Chondrocyte (in vitro differentiated cells): ENCODE results near the gene KLK7. TPM values are rescaled to one million over a fixed set of nuclear protein-coding genes. Genes with fewer than 3 reads are reported as not detected.

Source experiments
- DNase-seq: peaks from one replicate; pipeline ENCODE4 v3.0.0; 2021; ENCODE audit warnings: mixed read lengths, low spot score
- H3K27ac Mint-ChIP-seq: one replicate; pipeline ENCODE4 v1.8.0; 2021; ENCODE audit warnings: mild to moderate bottlenecking, moderate library complexity, mixed read lengths; ENCODE audit not compliant: unreplicated experiment
- H3K27me3 Mint-ChIP-seq: 2 replicates; pipeline ENCODE4 v1.8.0; 2021; ENCODE audit warnings: low read depth, mixed read lengths
- H3K36me3 Mint-ChIP-seq: 2 replicates; pipeline ENCODE4 v1.8.0; 2021; ENCODE audit warnings: low read depth, mixed read lengths
- H3K4me1 Mint-ChIP-seq: 2 replicates; pipeline ENCODE4 v1.8.0; 2021; ENCODE audit warnings: low read depth, mild to moderate bottlenecking, mixed read lengths
- H3K4me3 Mint-ChIP-seq: one replicate; pipeline ENCODE4 v1.8.0; 2021; ENCODE audit warnings: mild to moderate bottlenecking, moderate library complexity, mixed read lengths; ENCODE audit not compliant: unreplicated experiment
- H3K9me3 Mint-ChIP-seq: 2 replicates; pipeline ENCODE4 v1.8.0; 2021; ENCODE audit warnings: low read depth, mixed read lengths
- CTCF ChIP-seq: fragments of 200-600 bp; sonication (generic); IDR thresholded peaks from 2 replicates; pipeline ENCODE4 v1.5.0; 2021; ENCODE audit warnings: antibody characterized with exemption, mild to moderate bottlenecking, moderate library complexity
- total RNA-seq: library from RNA; stranded (reverse); gene quantifications from 3 replicates; pipeline ENCODE4 v1.2.1, GENCODE V29; 2021

Gene KLK7
- total RNA-seq, 1 donor from 2014 or later = not detected

- Mint-ChIP-seq H3K27ac (no peak overlapping the region), H3K4me1 (no peaks in the 10 kb centered on the region), H3K9me3 (no peaks in the 10 kb centered on the region), H3K27me3 (peaks cover 36% of the 10 kb centered on the region), H3K4me3 (no peak overlapping the region), H3K36me3 (no peaks in the 10 kb centered on the region)
- TF ChIP-seq CTCF = no peak
- no peak for DNase-seq
Observed at GRCh38 chr19:51010066-51010795, 26.5 kb upstream of the KLK7 start.

GRCh38 chr19:51009061-51009891 lies 25.6 kb upstream of the KLK7 start:
- no peak for TF ChIP-seq CTCF
- DNase-seq = no peak
- H3K27me3 Mint-ChIP-seq = peaks cover 30% of the 10 kb centered on the region
- H3K9me3 Mint-ChIP-seq = no peaks in the 10 kb centered on the region
- no peaks in the 10 kb centered on the region for H3K4me1 Mint-ChIP-seq
- H3K27ac Mint-ChIP-seq = no peak overlapping the region
- H3K36me3 Mint-ChIP-seq = no peaks in the 10 kb centered on the region
- no peak overlapping the region for H3K4me3 Mint-ChIP-seq

GRCh38 chr19:51007488-51007887 lies 23.8 kb upstream of the KLK7 start:
- no peaks in the 10 kb centered on the region for H3K36me3 Mint-ChIP-seq
- H3K27me3 Mint-ChIP-seq = peaks cover 28% of the 10 kb centered on the region
- no peak for TF ChIP-seq CTCF
- DNase-seq = no peak
- H3K4me3 Mint-ChIP-seq = no peak overlapping the region
- no peak overlapping the region for H3K27ac Mint-ChIP-seq
- no peaks in the 10 kb centered on the region for H3K9me3 Mint-ChIP-seq
- no peaks in the 10 kb centered on the region for H3K4me1 Mint-ChIP-seq

- TF ChIP-seq CTCF = no peak
- H3K27ac Mint-ChIP-seq = no peak overlapping the region
- no peak overlapping the region for H3K4me3 Mint-ChIP-seq
- no peak for DNase-seq
- no peaks in the 10 kb centered on the region for H3K4me1 Mint-ChIP-seq
- H3K27me3 Mint-ChIP-seq = peaks cover 31% of the 10 kb centered on the region
- no peaks in the 10 kb centered on the region for H3K36me3 Mint-ChIP-seq
- no peaks in the 10 kb centered on the region for H3K9me3 Mint-ChIP-seq
Observed at GRCh38 chr19:51006406-51006805, 22.7 kb upstream of the KLK7 start.

- H3K27me3 Mint-ChIP-seq = peaks cover 29% of the 10 kb centered on the region
- TF ChIP-seq CTCF = no peak
Observed at GRCh38 chr19:51005248-51005647, 21.5 kb upstream of the KLK7 start.

More at GRCh38 chr19:51005248-51005647, 21.5 kb upstream of the KLK7 start:
- no peak for DNase-seq
- no peak overlapping the region for H3K27ac Mint-ChIP-seq
- H3K4me1 Mint-ChIP-seq = no peaks in the 10 kb centered on the region
- H3K36me3 Mint-ChIP-seq = no peaks in the 10 kb centered on the region
- no peak overlapping the region for H3K4me3 Mint-ChIP-seq
- H3K9me3 Mint-ChIP-seq = no peaks in the 10 kb centered on the region
